Suprapubic skin (tissue), 4 donors: ENCODE measurements around the gene ARL5C.

Experiments
- CTCF ChIP-seq, 2 donors: fragments of 200-600 bp in 1 of 2; fragments of 450-650 bp in 1 of 2; sonication (generic) in 1 of 2; IDR thresholded peaks; one replicate each; pipeline ENCODE4 v1.5.1; 2016 to 2019; ENCODE audit warnings: antibody characterized with exemption in 2 of 2, mild to moderate bottlenecking in 1 of 2, moderate library complexity in 1 of 2
- EP300 ChIP-seq: sonication (generic); formaldehyde crosslinking; IDR thresholded peaks from one replicate; pipeline ENCODE4 v1.6.1; 2017; ENCODE audit warnings: antibody characterized with exemption
- POLR2A ChIP-seq, 2 donors: fragments of 450-650 bp; IDR thresholded peaks; one replicate each; pipeline ENCODE4 v1.6.1; 2017; ENCODE audit warnings: antibody characterized with exemption in 2 of 2, mild to moderate bottlenecking in 2 of 2, moderate library complexity in 2 of 2
- POLR2AphosphoS5 ChIP-seq, 3 donors: sonication (generic); formaldehyde crosslinking; IDR thresholded peaks; one replicate each; pipeline ENCODE4 v1.6.1; 2017; ENCODE audit warnings: antibody characterized with exemption in 3 of 3

GRCh38 chr17:39122991-39123390 is 43.0 kb downstream of the ARL5C start:
- TF ChIP-seq CTCF (IDR thresholded peaks at IDR 0.05): no peak
- TF ChIP-seq EP300: no peak
- TF ChIP-seq POLR2AphosphoS5 (IDR thresholded peaks at IDR 0.05): no peak
- no peak for TF ChIP-seq POLR2A (IDR thresholded peaks at IDR 0.05)
